LNCAP (cell line): ENCODE results near the gene USP32.

Source experiments
- CTCF ChIP-seq: fragments of 450-650 bp; IDR thresholded peaks from 2 replicates; pipeline ENCODE4 v1.5.1; 2017; ENCODE audit warnings: mild to moderate bottlenecking

Gene USP32

GRCh38 chr17:60280673-60281072 is 111.3 kb downstream of the USP32 start:
- TF ChIP-seq CTCF: no peak

- TF ChIP-seq CTCF: no peak
Observed at GRCh38 chr17:60278237-60278636, 113.7 kb downstream of the USP32 start.

- no peak for TF ChIP-seq CTCF
Observed at GRCh38 chr17:60277258-60277657, 114.7 kb downstream of the USP32 start.

- TF ChIP-seq CTCF: no peak
Observed at GRCh38 chr17:60269417-60269816, 122.5 kb downstream of the USP32 start.

GRCh38 chr17:60260540-60260939 is 131.4 kb downstream of the USP32 start:
- TF ChIP-seq CTCF: no peak

- TF ChIP-seq CTCF: no peak
Observed at GRCh38 chr17:60258313-60258712, 133.6 kb downstream of the USP32 start.

- TF ChIP-seq CTCF: no peak
Observed at GRCh38 chr17:60256174-60256573, 135.8 kb downstream of the USP32 start.

- no peak for TF ChIP-seq CTCF
Observed at GRCh38 chr17:60253048-60253447, 138.9 kb downstream of the USP32 start.
